Measurements from ENCODE around the gene IGFBP7. TPM values are rescaled to one million over a fixed set of nuclear protein-coding genes. Genes with fewer than 3 reads are reported as not detected.

The IGFBP7 gene
- total and polyA plus RNA-seq, 2 donors (not counting 1 experiment from before 2014, with no cell fraction given) = 54.8 to 793 TPM

DNA sequence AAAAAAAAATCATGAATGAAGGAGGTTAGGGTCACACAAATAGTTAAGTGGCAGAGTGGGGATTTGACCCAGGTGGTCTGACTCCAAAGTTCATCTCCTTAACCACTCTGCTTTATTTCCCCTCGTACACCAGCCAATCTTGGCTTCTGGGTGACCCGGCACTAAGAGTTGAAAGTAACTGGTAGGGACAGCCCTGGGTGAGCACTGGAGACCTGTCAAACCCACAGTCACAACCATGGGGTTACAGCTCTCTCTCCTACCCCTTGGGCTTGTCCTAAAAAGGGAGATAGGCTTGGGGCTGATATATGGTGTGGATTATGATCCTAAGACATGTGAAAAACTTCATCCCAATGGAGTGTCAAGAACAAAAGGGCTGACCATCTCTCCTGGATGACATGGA lies 12.5 kb downstream of the IGFBP7 start:
- Histone ChIP-seq H3K27ac (ENCODE audit: insufficient read depth, low read length) (no peak overlapping the region), H3K4me1 (ENCODE audit: control insufficient read depth, extremely low read depth, insufficient read depth, low read length) (peaks cover 21% of the 10 kb centered on the region)
- TF ChIP-seq, protein P1, sequence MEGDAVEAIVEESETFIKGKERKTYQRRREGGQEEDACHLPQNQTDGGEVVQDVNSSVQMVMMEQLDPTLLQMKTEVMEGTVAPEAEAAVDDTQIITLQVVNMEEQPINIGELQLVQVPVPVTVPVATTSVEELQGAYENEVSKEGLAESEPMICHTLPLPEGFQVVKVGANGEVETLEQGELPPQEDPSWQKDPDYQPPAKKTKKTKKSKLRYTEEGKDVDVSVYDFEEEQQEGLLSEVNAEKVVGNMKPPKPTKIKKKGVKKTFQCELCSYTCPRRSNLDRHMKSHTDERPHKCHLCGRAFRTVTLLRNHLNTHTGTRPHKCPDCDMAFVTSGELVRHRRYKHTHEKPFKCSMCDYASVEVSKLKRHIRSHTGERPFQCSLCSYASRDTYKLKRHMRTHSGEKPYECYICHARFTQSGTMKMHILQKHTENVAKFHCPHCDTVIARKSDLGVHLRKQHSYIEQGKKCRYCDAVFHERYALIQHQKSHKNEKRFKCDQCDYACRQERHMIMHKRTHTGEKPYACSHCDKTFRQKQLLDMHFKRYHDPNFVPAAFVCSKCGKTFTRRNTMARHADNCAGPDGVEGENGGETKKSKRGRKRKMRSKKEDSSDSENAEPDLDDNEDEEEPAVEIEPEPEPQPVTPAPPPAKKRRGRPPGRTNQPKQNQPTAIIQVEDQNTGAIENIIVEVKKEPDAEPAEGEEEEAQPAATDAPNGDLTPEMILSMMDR (conservative IDR thresholded peaks at IDR 0.05 in 1 of 2, IDR thresholded peaks at IDR 0.05 in 1 of 2; ENCODE audit: low read depth in 1 of 2, low read length in 2 of 2) = no peak
- no peak for TF ChIP-seq EZH2 (IDR thresholded peaks at IDR 0.05; ENCODE audit: low read length, missing control alignments)

DNA sequence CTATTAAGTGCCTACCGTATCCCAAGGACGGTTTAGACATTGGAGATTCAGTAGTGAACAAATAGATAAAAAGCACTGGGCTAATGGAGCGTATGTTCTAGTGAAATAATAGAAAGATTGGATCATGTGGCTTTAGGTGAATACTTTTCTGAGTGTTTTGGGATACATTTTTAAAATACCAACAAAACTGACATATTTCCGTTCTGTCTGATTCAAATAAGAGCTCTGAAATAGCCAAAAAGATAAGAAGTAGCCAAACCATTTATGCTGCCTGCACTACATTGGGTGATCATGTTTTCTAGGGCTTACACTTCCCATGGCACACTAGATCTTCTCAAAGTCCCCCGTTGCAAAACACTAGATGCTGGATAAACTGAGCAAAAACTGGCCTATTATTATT lies 14.2 kb downstream of the IGFBP7 start:
- no peaks in the 10 kb centered on the region for H3K27me3 ChIP-seq (ENCODE audit: control insufficient read depth, insufficient read depth, low read length)
- peaks cover 12% of the 10 kb centered on the region for H3K79me2 ChIP-seq (ENCODE audit: control insufficient read depth, insufficient read depth, low read length)
- H3K36me3 ChIP-seq (ENCODE audit: control insufficient read depth, insufficient read depth, low read length) = no peaks in the 10 kb centered on the region
- H3K9me3 ChIP-seq (ENCODE audit: control insufficient read depth, insufficient read depth, low read depth, low read length) = no peaks in the 10 kb centered on the region
- peak in 1 of 2 donors; percentile 81 for DNase-seq (ENCODE audit: low read depth in 2 of 2)
- H3K27ac ChIP-seq (ENCODE audit: insufficient read depth, low read length) = no peak overlapping the region
- H2AFZ ChIP-seq (ENCODE audit: low read length) = no peak overlapping the region
- no peak overlapping the region for H3K9ac ChIP-seq (ENCODE audit: insufficient read depth, low read length)
- H3K4me1 ChIP-seq (ENCODE audit: control insufficient read depth, extremely low read depth, insufficient read depth, low read length) = peaks cover 12% of the 10 kb centered on the region
- H4K20me1 ChIP-seq (ENCODE audit: control insufficient read depth, extremely low read depth, insufficient read depth, low read length) = no peaks in the 10 kb centered on the region
- H3K4me3 ChIP-seq (replicated peaks in 1 of 4; ENCODE audit: control extremely low read depth in 1 of 4, insufficient read depth in 1 of 4, low read depth in 3 of 4, low read length in 4 of 4) = no peak overlapping the region
- H3K4me2 ChIP-seq (ENCODE audit: extremely low read depth, insufficient read depth, low read length) = no peak overlapping the region
- TF ChIP-seq EZH2 (IDR thresholded peaks at IDR 0.05; ENCODE audit: low read length, missing control alignments) = no peak
- TF ChIP-seq, protein P1 (conservative IDR thresholded peaks at IDR 0.05 in 1 of 2, IDR thresholded peaks at IDR 0.05 in 1 of 2; ENCODE audit: low read depth in 1 of 2, low read length in 2 of 2) = no peak

More for the DNA sequence above, 12.5 kb downstream of the IGFBP7 start:
- Histone ChIP-seq H3K4me2 (ENCODE audit: extremely low read depth, insufficient read depth, low read length) (no peak overlapping the region), H3K9ac (ENCODE audit: insufficient read depth, low read length) (no peak overlapping the region), H3K4me3 (replicated peaks in 1 of 4; ENCODE audit: control extremely low read depth in 1 of 4, insufficient read depth in 1 of 4, low read depth in 3 of 4, low read length in 4 of 4) (no peak overlapping the region), H3K79me2 (ENCODE audit: control insufficient read depth, insufficient read depth, low read length) (peaks cover 14% of the 10 kb centered on the region), H3K36me3 (ENCODE audit: control insufficient read depth, insufficient read depth, low read length) (no peaks in the 10 kb centered on the region), H3K27me3 (ENCODE audit: control insufficient read depth, insufficient read depth, low read length) (no peaks in the 10 kb centered on the region), H2AFZ (ENCODE audit: low read length) (no peak overlapping the region), H3K9me3 (ENCODE audit: control insufficient read depth, insufficient read depth, low read depth, low read length) (no peaks in the 10 kb centered on the region), H4K20me1 (ENCODE audit: control insufficient read depth, extremely low read depth, insufficient read depth, low read length) (no peaks in the 10 kb centered on the region)
- DNase-seq (ENCODE audit: low read depth in 2 of 2) = no peak

DNA sequence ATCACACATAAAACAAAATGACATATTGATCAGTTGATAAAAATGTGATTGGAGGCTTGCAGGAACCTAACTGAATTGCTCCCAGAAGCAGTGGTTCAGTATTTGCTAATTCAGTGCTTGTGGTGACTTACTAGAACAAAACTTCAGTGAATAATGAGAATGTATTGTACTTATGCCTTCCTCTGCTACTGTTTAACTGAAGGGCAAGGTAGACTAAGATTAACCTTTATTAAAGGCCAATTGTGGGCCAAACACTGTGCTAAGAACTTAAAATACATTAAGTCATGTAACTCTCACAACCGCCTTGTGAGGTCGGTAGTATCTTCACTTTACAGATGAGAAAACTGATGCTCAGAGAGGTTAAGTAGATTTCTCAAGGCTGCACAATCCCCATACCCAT lies 14.9 kb downstream of the IGFBP7 start:
- Histone ChIP-seq H3K27ac (ENCODE audit: insufficient read depth, low read length) (peak overlapping the region; percentile 37), H3K9me3 (ENCODE audit: control insufficient read depth, insufficient read depth, low read depth, low read length) (no peaks in the 10 kb centered on the region), H3K9ac (ENCODE audit: insufficient read depth, low read length) (no peak overlapping the region), H2AFZ (ENCODE audit: low read length) (no peak overlapping the region), H3K36me3 (ENCODE audit: control insufficient read depth, insufficient read depth, low read length) (no peaks in the 10 kb centered on the region), H4K20me1 (ENCODE audit: control insufficient read depth, extremely low read depth, insufficient read depth, low read length) (no peaks in the 10 kb centered on the region), H3K27me3 (ENCODE audit: control insufficient read depth, insufficient read depth, low read length) (no peaks in the 10 kb centered on the region), H3K4me1 (ENCODE audit: control insufficient read depth, extremely low read depth, insufficient read depth, low read length) (peaks cover 12% of the 10 kb centered on the region), H3K4me2 (ENCODE audit: extremely low read depth, insufficient read depth, low read length) (no peak overlapping the region), H3K79me2 (ENCODE audit: control insufficient read depth, insufficient read depth, low read length) (peaks cover 12% of the 10 kb centered on the region), H3K4me3 (replicated peaks in 1 of 4; ENCODE audit: control extremely low read depth in 1 of 4, insufficient read depth in 1 of 4, low read depth in 3 of 4, low read length in 4 of 4) (no peak overlapping the region)
- no peak for TF ChIP-seq EZH2 (IDR thresholded peaks at IDR 0.05; ENCODE audit: low read length, missing control alignments)
- TF ChIP-seq, protein P1 (conservative IDR thresholded peaks at IDR 0.05 in 1 of 2, IDR thresholded peaks at IDR 0.05 in 1 of 2; ENCODE audit: low read depth in 1 of 2, low read length in 2 of 2) = no peak
- no peak for DNase-seq (ENCODE audit: low read depth in 2 of 2)
